ENCODE results near the gene MPPE1. TPM values are rescaled to one million over a fixed set of nuclear protein-coding genes. Genes with fewer than 3 reads are reported as not detected.

MPPE1 gene, protein sequence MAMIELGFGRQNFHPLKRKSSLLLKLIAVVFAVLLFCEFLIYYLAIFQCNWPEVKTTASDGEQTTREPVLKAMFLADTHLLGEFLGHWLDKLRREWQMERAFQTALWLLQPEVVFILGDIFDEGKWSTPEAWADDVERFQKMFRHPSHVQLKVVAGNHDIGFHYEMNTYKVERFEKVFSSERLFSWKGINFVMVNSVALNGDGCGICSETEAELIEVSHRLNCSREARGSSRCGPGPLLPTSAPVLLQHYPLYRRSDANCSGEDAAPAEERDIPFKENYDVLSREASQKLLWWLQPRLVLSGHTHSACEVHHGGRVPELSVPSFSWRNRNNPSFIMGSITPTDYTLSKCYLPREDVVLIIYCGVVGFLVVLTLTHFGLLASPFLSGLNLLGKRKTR
- total RNA-seq: 27.7 and 31.3 TPM in 2 replicates

GRCh38 chr18:11908182-11909060 lies at the start of gene MPPE1:
Gene MPPE1, minus strand, starts transcription at chr18:11908317. Its CDS starts 11,053 bp downstream, at chr18:11897264.

GRCh38 chr18:11851146-11851805 lies 56.8 kb downstream of the MPPE1 start, which contains the start of gene CHMP1B:
Gene CHMP1B, plus strand, starts transcription at chr18:11851413. Its CDS starts 99 bp downstream, at chr18:11851512.

Other genes starting within 250 kb of the MPPE1 start
- 0.85 and 1.3 TPM in 2 replicates for gene GNAL, start 219.1 kb downstream of the MPPE1 start, total RNA-seq
- gene CHMP1B, start 56.9 kb downstream of the MPPE1 start, total RNA-seq: 39.4 and 47.0 TPM in 2 replicates
- 29.3 and 34.7 TPM in 2 replicates for gene IMPA2, start 73.2 kb upstream of the MPPE1 start, total RNA-seq
- not detected in 2 replicates for gene ANKRD62, start 185.5 kb upstream of the MPPE1 start, total RNA-seq